Measurements from ENCODE around the gene SMC1B.

SMC1B gene

DNA sequence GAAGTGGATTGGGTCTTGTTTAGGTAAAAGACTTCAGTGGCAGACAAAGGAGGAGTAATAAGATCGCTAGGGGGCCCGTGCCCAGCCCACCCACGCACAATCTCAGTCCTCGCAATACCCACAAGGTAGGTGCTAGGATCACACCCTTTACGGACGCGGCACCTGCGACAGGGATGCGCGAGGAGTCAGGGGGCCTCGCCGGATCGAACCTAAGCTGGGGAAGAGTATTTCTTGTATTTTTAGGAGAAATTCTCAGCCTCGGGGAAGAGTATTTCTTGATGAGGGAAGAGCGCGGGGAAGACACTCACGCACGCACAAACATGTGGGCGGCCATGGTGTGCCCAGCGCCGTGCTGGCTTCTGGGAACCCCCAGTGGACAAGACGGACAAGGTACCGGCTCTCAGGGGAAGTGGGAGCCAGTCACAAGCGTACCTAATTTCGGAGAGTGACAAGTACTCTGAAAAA is 104.4 kb downstream of the SMC1B start:
- Histone ChIP-seq H2AFZ (ENCODE audit: low read depth, low read length, severe bottlenecking) (peak overlapping the region; percentile 88), H3K27ac (ENCODE audit: low read depth, low read length) (no peak overlapping the region)
- TF ChIP-seq, protein P1, sequence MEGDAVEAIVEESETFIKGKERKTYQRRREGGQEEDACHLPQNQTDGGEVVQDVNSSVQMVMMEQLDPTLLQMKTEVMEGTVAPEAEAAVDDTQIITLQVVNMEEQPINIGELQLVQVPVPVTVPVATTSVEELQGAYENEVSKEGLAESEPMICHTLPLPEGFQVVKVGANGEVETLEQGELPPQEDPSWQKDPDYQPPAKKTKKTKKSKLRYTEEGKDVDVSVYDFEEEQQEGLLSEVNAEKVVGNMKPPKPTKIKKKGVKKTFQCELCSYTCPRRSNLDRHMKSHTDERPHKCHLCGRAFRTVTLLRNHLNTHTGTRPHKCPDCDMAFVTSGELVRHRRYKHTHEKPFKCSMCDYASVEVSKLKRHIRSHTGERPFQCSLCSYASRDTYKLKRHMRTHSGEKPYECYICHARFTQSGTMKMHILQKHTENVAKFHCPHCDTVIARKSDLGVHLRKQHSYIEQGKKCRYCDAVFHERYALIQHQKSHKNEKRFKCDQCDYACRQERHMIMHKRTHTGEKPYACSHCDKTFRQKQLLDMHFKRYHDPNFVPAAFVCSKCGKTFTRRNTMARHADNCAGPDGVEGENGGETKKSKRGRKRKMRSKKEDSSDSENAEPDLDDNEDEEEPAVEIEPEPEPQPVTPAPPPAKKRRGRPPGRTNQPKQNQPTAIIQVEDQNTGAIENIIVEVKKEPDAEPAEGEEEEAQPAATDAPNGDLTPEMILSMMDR (IDR thresholded peaks at IDR 0.05; ENCODE audit: insufficient read depth, low read length, poor library complexity, severe bottlenecking) = no peak
- no peak for TF ChIP-seq EZH2phosphoT487 (conservative IDR thresholded peaks at IDR 0.05; ENCODE audit: low read length)

GRCh38 chr22:45308391-45308956 is 104.9 kb downstream of the SMC1B start:
- Histone ChIP-seq H3K79me2 (ENCODE audit: insufficient read depth, low read length) (peaks cover 6% of the 10 kb centered on the region; the same call in 1 of the 2 replicates), H3K27me3 (ENCODE audit: low read length) (no peaks in the 10 kb centered on the region), H4K20me1 (ENCODE audit: low read depth, low read length) (no peaks in the 10 kb centered on the region), H3K9ac (ENCODE audit: low read length) (no peak overlapping the region), H2AFZ (ENCODE audit: low read depth, low read length, severe bottlenecking) (peak overlapping the region; percentile 88), H3K9me2 (replicated peaks; ENCODE audit: insufficient read depth, low read length) (no peaks in the 10 kb centered on the region), H3K4me3 (ENCODE audit: insufficient read depth, low read length, poor library complexity, severe bottlenecking) (no peak overlapping the region), H3K4me2 (ENCODE audit: low read depth, low read length, poor library complexity, severe bottlenecking) (peak overlapping the region; percentile 67), H3K9me3 (ENCODE audit: insufficient read depth, low read length) (no peaks in the 10 kb centered on the region), H3K27ac (ENCODE audit: low read depth, low read length) (no peak overlapping the region), H3K36me3 (ENCODE audit: low read length) (no peaks in the 10 kb centered on the region), H3F3A (ENCODE audit: insufficient read depth) (no peaks in the 10 kb centered on the region)
- TF ChIP-seq EZH2phosphoT487 (conservative IDR thresholded peaks at IDR 0.05; ENCODE audit: low read length) = no peak
- TF ChIP-seq, protein P1 (IDR thresholded peaks at IDR 0.05; ENCODE audit: insufficient read depth, low read length, poor library complexity, severe bottlenecking) = no peak

More for the DNA sequence above, 104.4 kb downstream of the SMC1B start:
- H3K9me3 ChIP-seq (ENCODE audit: insufficient read depth, low read length) = no peaks in the 10 kb centered on the region
- no peaks in the 10 kb centered on the region for H4K20me1 ChIP-seq (ENCODE audit: low read depth, low read length)
- H3K27me3 ChIP-seq (ENCODE audit: low read length) = no peaks in the 10 kb centered on the region
- no peaks in the 10 kb centered on the region for H3K36me3 ChIP-seq (ENCODE audit: low read length)
- peak overlapping the region; percentile 76 for H3K9ac ChIP-seq (ENCODE audit: low read length)
- H3K4me2 ChIP-seq (ENCODE audit: low read depth, low read length, poor library complexity, severe bottlenecking) = peak overlapping the region; percentile 67
- peaks cover 6% of the 10 kb centered on the region; the same call in 1 of the 2 replicates for H3K79me2 ChIP-seq (ENCODE audit: insufficient read depth, low read length)
- H3K9me2 ChIP-seq (replicated peaks; ENCODE audit: insufficient read depth, low read length) = no peaks in the 10 kb centered on the region
- peak overlapping the region; percentile 40 for H3K4me3 ChIP-seq (ENCODE audit: insufficient read depth, low read length, poor library complexity, severe bottlenecking)
- no peaks in the 10 kb centered on the region for H3F3A ChIP-seq (ENCODE audit: insufficient read depth)

DNA sequence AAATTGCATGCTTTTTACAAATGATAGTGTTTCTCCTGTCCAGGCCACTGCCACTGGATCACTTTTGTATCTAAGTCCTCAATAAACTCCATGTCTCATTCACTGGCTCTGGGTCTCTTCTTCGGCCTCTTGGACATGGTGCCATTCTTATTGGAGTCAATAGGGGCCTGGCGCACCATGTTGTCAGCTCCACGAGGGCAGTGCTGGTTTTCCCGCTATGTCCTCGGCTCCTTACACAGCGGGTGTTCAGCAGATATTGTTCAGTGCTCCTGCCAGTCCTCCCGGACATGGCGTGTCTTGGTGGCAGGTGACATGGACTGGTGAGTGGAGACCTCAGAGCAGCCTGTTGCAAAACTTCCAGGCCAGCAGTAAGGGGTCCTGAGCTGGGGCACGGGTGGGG is 107.3 kb downstream of the SMC1B start:
- Histone ChIP-seq H3K9ac (ENCODE audit: low read length) (no peak overlapping the region), H4K20me1 (ENCODE audit: low read depth, low read length) (no peaks in the 10 kb centered on the region), H2AFZ (ENCODE audit: low read depth, low read length, severe bottlenecking) (no peak overlapping the region), H3K9me2 (replicated peaks; ENCODE audit: insufficient read depth, low read length) (no peaks in the 10 kb centered on the region), H3K36me3 (ENCODE audit: low read length) (no peaks in the 10 kb centered on the region), H3K4me2 (ENCODE audit: low read depth, low read length, poor library complexity, severe bottlenecking) (no peak overlapping the region), H3F3A (ENCODE audit: insufficient read depth) (no peaks in the 10 kb centered on the region), H3K27ac (ENCODE audit: low read depth, low read length) (no peak overlapping the region), H3K4me3 (ENCODE audit: insufficient read depth, low read length, poor library complexity, severe bottlenecking) (no peak overlapping the region), H3K9me3 (ENCODE audit: insufficient read depth, low read length) (no peaks in the 10 kb centered on the region), H3K27me3 (ENCODE audit: low read length) (no peaks in the 10 kb centered on the region), H3K79me2 (ENCODE audit: insufficient read depth, low read length) (peaks cover 6% of the 10 kb centered on the region; the same call in 1 of the 2 replicates)
- TF ChIP-seq, protein P1 (IDR thresholded peaks at IDR 0.05; ENCODE audit: insufficient read depth, low read length, poor library complexity, severe bottlenecking) = no peak
- TF ChIP-seq EZH2phosphoT487 (conservative IDR thresholded peaks at IDR 0.05; ENCODE audit: low read length) = no peak

Measured in SU-DHL-6 (cell line).